IMR-90 (cell line): ENCODE measurements around the gene CDKL1. TPM values are rescaled to one million over a fixed set of nuclear protein-coding genes. Genes with fewer than 3 reads are reported as not detected.

Source experiments
- ATAC-seq: fragments of 200-7000 bp; cut with Tn5 transposase; 2 replicates; pipeline ENCODE4 v1.9.1; 2020; ENCODE audit warnings: low read depth, mild to moderate bottlenecking, moderate library complexity
- BruUV-seq: library from RNA; stranded (reverse); fragments of 400-500 nt; replicated peaks from 2 replicates; lab custom pipeline; 2021; lab: Mats Ljungman, UMichigan
- CTCF ChIA-PET: fragments of 300-600 bp; formaldehyde crosslinking; extraction: SDS; loops from one replicate; lab custom pipeline; 2021; ENCODE audit warnings: antibody characterized with exemption; lab: Yijun Ruan, JAX
- POLR2A ChIA-PET: fragments of 300-600 bp; sonication (Branson Sonifier 250); formaldehyde crosslinking; loops from one replicate; lab custom pipeline; 2022; ENCODE audit warnings: antibody characterized with exemption; ENCODE audit not compliant: unreplicated experiment; lab: Charles Lee
- DNase-seq: peaks from one replicate; pipeline ENCODE4 v3.0.0; 2013
- H2AFZ ChIP-seq: replicated peaks from 2 replicates; pipeline ENCODE3; 2013; ENCODE audit warnings: low read length, mild to moderate bottlenecking; ENCODE audit not compliant: poor library complexity
- H2AK5ac ChIP-seq: 2 replicates; pipeline ENCODE4 v1.6.1; 2013; ENCODE audit warnings: low read depth, low read length, inconsistent platforms
- H2AK9ac ChIP-seq: replicated peaks from 2 replicates; pipeline ENCODE3; 2013; ENCODE audit warnings: mild to moderate bottlenecking, low read depth, low read length, moderate library complexity; ENCODE audit not compliant: poor library complexity
- H2BK120ac ChIP-seq: 2 replicates; pipeline ENCODE4 v1.6.1; 2013; ENCODE audit warnings: low read depth, low read length, inconsistent platforms
- H2BK15ac ChIP-seq: 3 replicates; pipeline ENCODE4 v1.6.1; 2013; ENCODE audit warnings: low read depth, low read length, inconsistent platforms
- H2BK20ac ChIP-seq: 2 replicates; pipeline ENCODE4 v1.6.1; 2013; ENCODE audit warnings: low read depth, mild to moderate bottlenecking, inconsistent platforms, low read length, moderate library complexity
- H2BK5ac ChIP-seq: 2 replicates; pipeline ENCODE4 v1.6.1; 2013; ENCODE audit warnings: mild to moderate bottlenecking, low read depth, low read length, inconsistent platforms; ENCODE audit not compliant: poor library complexity, severe bottlenecking
- H3K14ac ChIP-seq: replicated peaks from 2 replicates; pipeline ENCODE4 v1.6.1; 2013; ENCODE audit warnings: low read depth, low read length, inconsistent platforms
- H3K18ac ChIP-seq: 2 replicates; pipeline ENCODE4 v1.6.1; 2013; ENCODE audit warnings: low read depth, low read length, control low read depth
- H3K23ac ChIP-seq: 2 replicates; pipeline ENCODE4 v1.6.1; 2013; ENCODE audit warnings: low read depth, low read length, inconsistent platforms
- H3K27ac ChIP-seq: 2 replicates; pipeline ENCODE4 v1.5.1; 2013; ENCODE audit warnings: mild to moderate bottlenecking, control low read depth, low read length; ENCODE audit not compliant: insufficient read depth
- H3K27me3 ChIP-seq: 2 replicates; pipeline ENCODE4 v1.6.1; 2013; ENCODE audit warnings: low read length; ENCODE audit not compliant: control insufficient read depth, insufficient read depth
- H3K36me3 ChIP-seq: 2 replicates; pipeline ENCODE4 v1.6.1; 2013; ENCODE audit warnings: low read length, mixed read lengths; ENCODE audit not compliant: control insufficient read depth, insufficient read depth
- H3K4ac ChIP-seq: 2 replicates; pipeline ENCODE4 v1.6.1; 2013; ENCODE audit warnings: low read depth, low read length, inconsistent platforms
- H3K4me1 ChIP-seq: 2 replicates; pipeline ENCODE4 v1.6.1; 2013; ENCODE audit warnings: low read length, mixed read lengths; ENCODE audit not compliant: control insufficient read depth, insufficient read depth
- H3K4me2 ChIP-seq: 2 replicates; pipeline ENCODE4 v1.6.1; 2013; ENCODE audit warnings: low read depth, mild to moderate bottlenecking, control low read depth, low read length, moderate library complexity
- H3K4me3 ChIP-seq: 2 replicates; pipeline ENCODE4 v1.5.1; 2013; ENCODE audit warnings: low read depth, mild to moderate bottlenecking, control low read depth, low read length, moderate library complexity; ENCODE audit not compliant: insufficient read depth
- H3K56ac ChIP-seq: 2 replicates; pipeline ENCODE4 v1.6.1; 2013; ENCODE audit warnings: low read length, inconsistent platforms; ENCODE audit not compliant: insufficient read depth; ENCODE audit errors: extremely low read depth
- H3K79me1 ChIP-seq, 2 experiments: 2 replicates each; pipeline ENCODE4 v1.6.1; 2013; ENCODE audit warnings: low read length in 2 of 2, inconsistent platforms in 1 of 2, low read depth in 1 of 2
- H3K9ac ChIP-seq: 2 replicates; pipeline ENCODE4 v1.6.1; 2013; ENCODE audit warnings: low read depth, low read length, control low read depth
- H3K9me1 ChIP-seq: 2 replicates; pipeline ENCODE4 v1.6.1; 2013; ENCODE audit warnings: low read length, inconsistent platforms; ENCODE audit not compliant: insufficient read depth
- H3K9me3 ChIP-seq: 2 replicates; pipeline ENCODE4 v1.6.1; 2013; ENCODE audit warnings: low read length; ENCODE audit not compliant: control insufficient read depth, insufficient read depth
- H4K20me1 ChIP-seq: 2 replicates; pipeline ENCODE4 v1.6.1; 2013; ENCODE audit warnings: low read length, inconsistent platforms; ENCODE audit not compliant: insufficient read depth
- H4K5ac ChIP-seq: 2 replicates; pipeline ENCODE4 v1.6.1; 2013; ENCODE audit warnings: mild to moderate bottlenecking, low read depth, low read length, control low read depth
- H4K8ac ChIP-seq, 2 experiments: 2 replicates each; pipeline ENCODE4 v1.6.1; 2013; ENCODE audit warnings: low read depth in 2 of 2, low read length in 2 of 2, control low read depth in 1 of 2, inconsistent platforms in 1 of 2
- H4K91ac ChIP-seq: 2 replicates; pipeline ENCODE4 v1.6.1; 2013; ENCODE audit warnings: low read depth, low read length, inconsistent platforms; ENCODE audit not compliant: insufficient read depth
- BHLHE40 ChIP-seq: fragments of 150-350 bp; IDR thresholded peaks from 2 replicates; pipeline ENCODE4 v1.6.1; 2016; ENCODE audit warnings: mild to moderate bottlenecking, low read depth, low read length
- CEBPB ChIP-seq: IDR thresholded peaks from 2 replicates; pipeline ENCODE4 v1.6.1; 2012; ENCODE audit warnings: low read depth, low read length, improper control_type of control experiment
- CHD1 ChIP-seq: IDR thresholded peaks from 2 replicates; pipeline ENCODE4 v1.6.1; 2012; ENCODE audit warnings: low read depth, low read length, improper control_type of control experiment
- CTCF ChIP-seq: conservative IDR thresholded peaks from 2 replicates; pipeline ENCODE4 v1.5.1; 2012; ENCODE audit warnings: mild to moderate bottlenecking, low read depth, low read length, improper control_type of control experiment
- ELK1 ChIP-seq: fragments of 150-350 bp; IDR thresholded peaks from 2 replicates; pipeline ENCODE4 v1.6.1; 2016; ENCODE audit warnings: low read depth, mild to moderate bottlenecking, low read length, moderate library complexity, borderline replicate concordance
- FOS ChIP-seq: fragments of 150-350 bp; IDR thresholded peaks from 2 replicates; pipeline ENCODE4 v1.6.1; 2016; ENCODE audit warnings: low read depth, low read length
- MAFK ChIP-seq: IDR thresholded peaks from 2 replicates; pipeline ENCODE4 v1.6.1; 2012; ENCODE audit warnings: low read depth, low read length, improper control_type of control experiment
- MAZ ChIP-seq: IDR thresholded peaks from 2 replicates; pipeline ENCODE4 v1.6.1; 2012; ENCODE audit warnings: low read depth, mild to moderate bottlenecking, low read length, improper control_type of control experiment, moderate library complexity, borderline replicate concordance
- MXI1 ChIP-seq: IDR thresholded peaks from 2 replicates; pipeline ENCODE4 v1.6.1; 2012; ENCODE audit warnings: low read depth, mild to moderate bottlenecking, low read length, moderate library complexity, borderline replicate concordance
- NFE2L2 ChIP-seq: fragments of 150-350 bp; IDR thresholded peaks from 2 replicates; pipeline ENCODE4 v1.6.1; 2016; ENCODE audit warnings: low read depth, mild to moderate bottlenecking, low read length
- POLR2A ChIP-seq: IDR thresholded peaks from 2 replicates; pipeline ENCODE4 v1.6.1; 2012; ENCODE audit warnings: mild to moderate bottlenecking, low read depth, low read length
- RAD21 ChIP-seq: IDR thresholded peaks from 2 replicates; pipeline ENCODE4 v1.6.1; 2012; ENCODE audit warnings: low read length, improper control_type of control experiment
- RCOR1 ChIP-seq: IDR thresholded peaks from 2 replicates; pipeline ENCODE4 v1.6.1; 2012; ENCODE audit warnings: mild to moderate bottlenecking, low read length, improper control_type of control experiment; ENCODE audit not compliant: insufficient replicate concordance
- RFX5 ChIP-seq: IDR thresholded peaks from 2 replicates; pipeline ENCODE4 v1.8.0; 2012; ENCODE audit warnings: low read depth, mild to moderate bottlenecking, low read length, moderate library complexity
- SMC3 ChIP-seq: fragments of 150-350 bp; IDR thresholded peaks from 2 replicates; pipeline ENCODE4 v1.6.1; 2016; ENCODE audit warnings: low read depth, mild to moderate bottlenecking, antibody characterized with exemption, low read length, moderate library complexity
- USF2 ChIP-seq: fragments of 150-350 bp; IDR thresholded peaks from 2 replicates; pipeline ENCODE4 v1.6.1; 2017; ENCODE audit warnings: mild to moderate bottlenecking, antibody characterized with exemption, low read length, low read depth
- WGBS, 2 experiments: methylation state at CpG; one replicate each; pipeline versions ENCODE4 v1.1.5 to v1.1.7; 2013; ENCODE audit warnings: missing lambda C conversion rate in 2 of 2; ENCODE audit not compliant: insufficient read length in 1 of 2; ENCODE audit errors: extremely low coverage in 2 of 2; 5-methylcytosine and 5-hydroxymethylcytosine counted together
- dilution Hi-C: fragments of 300-500 bp; cut with HindIII; formaldehyde crosslinking; loops from one replicate; pipeline ENCODE4 v1.14.3; 2018; ENCODE audit warnings: low sequenced_read_pairs; ENCODE audit not compliant: unreplicated experiment
- in situ Hi-C: fragments of 300-500 bp; cut with MboI; formaldehyde crosslinking; loops from 3 replicates; pipeline ENCODE4 v1.14.3; 2019; ENCODE audit warnings: low sequenced_read_pairs, inconsistent platforms, mixed read lengths
- intact Hi-C: fragments of 100-400 bp; cut with micrococcal nuclease; formaldehyde crosslinking; loops from 2 replicates; pipeline ENCODE4 v1.10.0; 2022
- polyA plus RNA-seq, 3 experiments: library from polyadenylated mRNA; depleted of rRNA; stranded (reverse); fragments of >200 nt; gene quantifications; 2 replicates each; pipeline ENCODE4 v1.2.3, GENCODE V29; 2012; ENCODE audit warnings: low replicate concordance in 1 of 3
- total RNA-seq: library from RNA; depleted of rRNA; stranded (reverse); fragments of >200 nt; gene quantifications from 2 replicates; pipeline ENCODE4 v1.2.3, GENCODE V29; 2012

Gene CDKL1
- total and polyA plus RNA-seq, 2 of the 4 experiments (the other 2 are of a cell fraction) = 1.9 to 3.8 TPM

GRCh38 chr14:50383618-50384225 lies 13.0 kb downstream of the CDKL1 start:
- WGBS, 2 experiments = no CpG with 5 or more reads among the region's 3 CpGs
- no peak overlapping the region for H2AK5ac ChIP-seq
- POLR2A ChIA-PET = no interaction called here
- no peak overlapping the region for H3K18ac ChIP-seq
- dilution Hi-C loops = no loop called here
- DNase-seq (no peak), ATAC-seq (peak; percentile 37)
- TF ChIP-seq RFX5 (no peak), ELK1 (no peak), SMC3 (no peak), RCOR1 (no peak), MXI1 (no peak), FOS (no peak), CEBPB (no peak), RAD21 (no peak), CHD1 (no peak), NFE2L2 (no peak), MAZ (no peak), CTCF (no peak), USF2 (no peak), MAFK (no peak), BHLHE40 (no peak), POLR2A (no peak)
- H4K20me1 ChIP-seq = no peaks in the 10 kb centered on the region
- H2BK5ac ChIP-seq = no peak overlapping the region
- H3K9ac ChIP-seq = no peak overlapping the region
- no peak overlapping the region for H2BK15ac ChIP-seq
- H3K4me1 ChIP-seq = no peaks in the 10 kb centered on the region
- peaks cover 8% of the 10 kb centered on the region; the same call in 1 of the 2 replicates for H3K9me1 ChIP-seq
- no peak overlapping the region for H4K5ac ChIP-seq
- no peak overlapping the region for H3K23ac ChIP-seq
- no TSS peak for BruUV-seq
- no peak overlapping the region for H3K4ac ChIP-seq
- peaks cover 10% of the 10 kb centered on the region; the same call in 1 of the 2 replicates for H3K36me3 ChIP-seq
- no peaks in the 10 kb centered on the region for H3K79me1 ChIP-seq
- no peak overlapping the region for H2BK20ac ChIP-seq
- H3K4me3 ChIP-seq = no peak overlapping the region
- H2AK9ac ChIP-seq = no peak overlapping the region
- no peaks in the 10 kb centered on the region for H3K9me3 ChIP-seq
- H2BK120ac ChIP-seq = no peak overlapping the region
- no peak overlapping the region for H3K56ac ChIP-seq
- no peak overlapping the region for H3K27ac ChIP-seq
- no peaks in the 10 kb centered on the region for H3K27me3 ChIP-seq
- H3K14ac ChIP-seq = no peak overlapping the region
- in situ Hi-C loops = no loop called here
- no peak overlapping the region for H3K4me2 ChIP-seq
- CTCF ChIA-PET = no interaction called here
- H4K8ac ChIP-seq = no peak overlapping the region
- intact Hi-C loops = no loop called here
- H2AFZ ChIP-seq = no peak overlapping the region
- no peak overlapping the region for H4K91ac ChIP-seq
